NCI-H1092 treated with DMSO at 0.1 percent for 48 hours (cell line): ENCODE results near the gene KCNAB1.

ENCODE experiments used
- DNase-seq: peaks from one replicate; lab custom pipeline; 2025; lab: John Stamatoyannopoulos, UW

Gene KCNAB1

DNA sequence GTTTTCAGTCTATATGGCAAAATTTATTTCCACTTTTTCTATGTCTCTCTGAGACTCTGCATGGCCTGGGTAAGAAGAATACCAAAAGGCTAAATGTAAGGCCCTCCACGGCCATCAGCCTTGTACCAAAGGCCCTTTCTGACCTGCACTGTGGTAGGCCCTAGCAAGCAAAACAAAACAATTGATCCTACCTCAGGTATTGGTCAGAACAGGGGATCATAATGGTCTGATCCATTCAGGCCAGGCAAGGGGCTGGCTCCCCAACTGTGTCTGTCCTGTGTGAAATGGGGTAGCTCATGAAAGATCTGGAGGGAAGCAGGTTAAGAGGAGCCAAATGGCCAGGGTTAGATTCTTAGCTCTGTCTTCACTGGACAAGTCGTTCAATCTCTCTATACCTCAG lies 253.3 kb downstream of the KCNAB1 start:
- DNase-seq, result no peak

DNA sequence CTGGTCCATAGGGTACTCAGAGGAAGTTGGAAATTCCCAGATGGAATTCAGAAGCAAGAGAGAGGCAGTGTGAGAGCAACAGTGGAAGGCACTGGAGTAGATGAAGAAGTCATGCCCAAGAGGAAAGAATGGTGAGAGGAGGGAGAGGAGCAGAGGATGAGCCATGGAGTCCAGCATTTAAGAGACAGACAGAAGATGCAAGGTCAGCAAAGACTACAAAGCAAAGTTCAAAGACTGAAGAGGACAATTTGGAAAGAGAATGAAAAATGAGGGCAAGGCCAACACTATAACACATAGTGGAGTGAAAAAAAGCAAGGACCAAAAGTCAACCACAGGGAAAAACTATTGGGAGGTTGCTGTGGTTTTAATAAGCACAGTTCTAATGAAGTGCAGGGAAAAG lies 255.8 kb downstream of the KCNAB1 start:
- DNase-seq, result no peak

DNA sequence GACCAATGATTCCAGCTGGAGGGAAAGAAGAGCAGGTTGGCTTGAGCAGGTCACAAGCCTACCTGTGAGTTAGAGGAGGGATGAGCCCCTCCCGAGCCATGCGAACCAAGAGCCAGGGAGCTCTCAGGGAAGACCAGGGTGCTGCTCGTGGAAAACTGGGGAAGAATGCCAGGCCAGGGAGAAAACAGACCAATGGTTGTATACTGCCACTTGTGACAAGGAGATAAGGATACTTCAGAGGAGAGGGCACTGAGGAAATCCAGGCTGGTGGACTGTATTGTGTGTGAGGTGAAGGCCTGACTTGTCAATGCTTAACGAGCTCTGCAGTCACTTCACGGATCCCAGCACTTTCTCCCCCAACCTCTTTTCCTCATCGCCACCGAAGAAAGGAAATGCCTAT lies 256.9 kb downstream of the KCNAB1 start:
- DNase-seq, result no peak

DNA sequence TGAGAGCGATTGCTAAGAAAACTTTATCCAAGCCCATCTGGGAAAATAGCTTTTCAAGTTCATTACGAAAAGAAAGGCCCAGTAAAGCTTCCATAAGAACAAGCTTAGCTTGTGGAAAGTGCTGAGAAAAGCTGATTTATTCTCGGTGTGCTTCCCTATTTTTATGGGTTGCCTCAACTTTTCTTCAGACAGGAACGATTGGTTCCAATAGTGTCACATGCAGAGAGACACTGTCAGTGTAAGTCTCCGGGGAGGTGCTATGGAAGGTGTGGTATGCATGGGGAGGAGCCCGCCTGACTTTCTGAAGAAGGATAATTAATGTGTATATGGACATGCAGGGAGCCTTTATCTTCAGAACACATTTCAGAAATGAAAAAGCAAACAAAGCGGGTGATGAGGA lies 257.3 kb downstream of the KCNAB1 start:
- no peak for DNase-seq

DNA sequence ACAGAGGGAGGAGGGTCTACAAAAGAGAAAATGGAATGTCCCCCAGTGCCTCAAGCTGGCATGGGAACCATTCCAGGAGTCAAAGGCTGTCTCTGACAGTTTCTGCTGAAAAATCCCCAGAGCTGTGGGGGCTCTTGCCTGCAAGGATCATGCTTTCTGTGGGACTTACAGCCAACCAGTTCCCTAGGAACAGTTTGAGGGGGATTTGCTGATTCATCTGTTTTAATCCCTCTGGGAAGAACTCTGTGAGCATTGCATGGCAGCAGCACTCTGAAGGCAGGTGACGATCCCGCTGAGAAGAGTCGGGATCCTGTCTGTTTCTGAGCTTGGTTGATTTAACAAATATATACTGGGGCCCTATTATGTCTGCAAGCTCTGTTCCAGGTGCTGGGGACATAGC lies 258.5 kb downstream of the KCNAB1 start:
- no peak for DNase-seq

- DNase-seq, result no peak
Observed at GRCh38 chr3:156379327-156379726, 258.9 kb downstream of the KCNAB1 start.

- DNase-seq, result no peak
Observed at GRCh38 chr3:156381253-156381652, 260.9 kb downstream of the KCNAB1 start.

- DNase-seq, result peak; percentile 4
Observed at GRCh38 chr3:156382458-156383346, 262.3 kb downstream of the KCNAB1 start.

GRCh38 chr3:156383441-156384025 lies 263.2 kb downstream of the KCNAB1 start:
- DNase-seq, result no peak

DNA sequence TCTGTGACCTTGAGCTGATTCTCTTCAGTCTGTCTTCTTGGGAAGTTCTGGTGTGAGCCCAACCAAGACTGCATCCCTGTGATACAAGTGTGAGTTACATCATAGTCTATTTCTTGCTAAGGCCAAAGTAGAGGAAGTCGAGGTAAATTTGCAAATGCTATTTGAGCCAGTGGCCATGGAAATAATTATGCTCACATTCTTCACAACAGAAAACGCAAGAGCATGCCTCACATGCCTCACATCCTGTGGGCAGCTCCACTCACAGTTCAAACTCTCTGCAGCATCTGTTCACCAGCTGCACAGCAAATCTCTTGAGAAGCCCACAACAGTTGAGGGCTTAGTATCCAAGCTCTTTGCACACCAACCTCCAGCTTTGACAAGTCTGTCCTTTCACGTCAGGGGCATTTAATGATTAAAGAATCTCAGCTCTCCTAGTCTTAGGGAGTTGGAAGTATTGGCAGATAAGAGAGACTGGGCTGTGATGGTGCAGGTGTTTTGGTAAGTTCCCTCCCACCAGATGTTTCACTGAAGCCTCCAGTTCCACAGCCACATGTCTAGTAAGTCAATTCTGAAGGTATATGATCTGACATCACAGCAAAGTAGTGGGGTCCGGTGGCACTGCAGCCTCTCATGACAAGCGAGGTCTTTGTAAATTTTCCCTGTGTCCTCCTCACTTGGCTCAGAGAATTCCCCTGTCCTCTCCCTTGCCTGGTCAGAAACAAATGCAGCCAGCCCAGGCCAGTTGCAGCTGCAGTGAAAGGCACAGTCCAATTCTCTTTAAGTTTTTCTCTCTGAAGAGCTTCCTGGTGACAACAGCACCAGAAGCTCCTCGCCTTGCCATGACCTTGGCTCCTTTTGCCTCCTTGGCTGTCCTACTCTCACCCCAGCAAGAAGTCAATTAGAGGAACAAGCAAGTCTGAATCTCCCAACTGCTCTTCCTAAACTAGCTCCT lies 268.4 kb downstream of the KCNAB1 start:
- DNase-seq, result no peak

GRCh38 chr3:156389449-156389950 lies 269.1 kb downstream of the KCNAB1 start:
- no peak for DNase-seq

DNA sequence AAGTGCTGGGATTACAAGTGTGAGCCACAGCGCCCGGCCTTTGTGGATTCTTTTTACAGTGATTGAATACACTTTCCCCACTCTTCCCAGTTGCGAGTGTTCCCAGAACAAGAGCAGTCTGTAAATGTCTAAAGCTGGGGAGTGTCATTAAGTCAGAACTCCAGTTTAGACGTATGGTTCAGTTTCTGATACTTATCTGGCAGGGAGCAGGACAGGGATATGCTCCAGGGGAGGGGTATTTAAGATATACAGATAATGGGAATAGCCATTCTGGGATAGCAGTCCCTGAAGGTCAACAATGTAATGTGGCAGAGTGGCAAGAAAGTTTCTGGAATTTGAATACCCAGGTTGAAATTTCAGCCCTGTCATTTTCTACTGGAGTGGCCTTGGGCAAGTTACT lies 270.5 kb downstream of the KCNAB1 start:
- DNase-seq, result no peak

DNA sequence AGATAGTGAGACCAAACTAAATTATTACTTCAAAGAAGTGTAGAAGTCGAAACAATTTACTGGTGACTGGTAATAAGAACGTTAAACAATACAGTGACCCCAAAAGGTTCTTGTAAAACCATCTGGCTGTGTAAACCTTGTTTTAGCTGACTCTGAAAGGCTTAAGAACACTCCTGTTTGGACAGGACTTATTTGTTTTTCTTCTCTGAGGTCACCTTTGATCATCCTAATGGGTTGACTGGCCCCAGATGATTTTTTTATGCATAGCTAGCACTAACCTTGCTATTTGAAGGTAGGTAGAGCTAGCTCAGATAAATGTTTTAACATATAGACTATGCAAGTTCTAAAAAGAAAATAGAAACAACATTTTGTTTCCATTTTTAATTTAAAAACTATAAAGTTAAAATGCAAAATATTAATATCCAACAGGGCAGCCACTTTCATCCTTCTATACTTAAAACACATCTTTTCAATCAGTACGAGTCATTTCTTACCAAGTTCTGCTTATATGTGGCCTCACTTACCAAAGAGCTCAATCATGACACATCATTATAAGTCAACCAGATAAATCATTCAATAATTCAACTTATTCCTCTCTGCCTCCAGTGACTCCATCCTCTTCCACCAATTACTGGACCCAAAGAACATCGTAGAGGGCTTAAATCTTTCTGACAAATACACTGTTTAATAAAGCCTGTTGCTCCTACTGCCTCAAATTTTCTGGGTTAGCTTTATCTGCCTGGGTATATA lies 275.8 kb downstream of the KCNAB1 start:
- DNase-seq, result no peak

- no peak for DNase-seq
Observed at GRCh38 chr3:156396851-156397250, 276.5 kb downstream of the KCNAB1 start.

GRCh38 chr3:156397534-156397933 lies 277.2 kb downstream of the KCNAB1 start:
- DNase-seq, result no peak

DNA sequence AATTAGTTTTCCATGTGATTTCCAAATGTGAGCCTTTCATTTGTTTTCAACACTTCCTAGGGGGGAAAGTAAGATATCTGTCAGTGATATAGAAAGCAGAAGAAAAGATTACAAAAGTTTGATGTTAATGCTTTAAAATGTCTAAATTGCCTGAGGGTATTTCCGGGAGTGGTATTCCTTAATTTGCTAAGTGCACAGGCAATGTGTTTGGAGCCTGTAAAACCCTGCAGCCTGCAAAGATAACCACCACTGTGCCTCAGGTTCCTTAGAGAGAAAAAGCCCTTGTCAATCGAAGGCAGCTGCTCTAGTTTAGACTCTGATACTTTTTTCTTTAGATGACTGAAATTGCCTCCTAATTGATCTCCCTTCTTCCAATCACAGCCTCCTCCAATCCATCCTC lies 279.7 kb downstream of the KCNAB1 start:
- no peak for DNase-seq

GRCh38 chr3:156400735-156401134 lies 280.4 kb downstream of the KCNAB1 start:
- DNase-seq, result no peak

GRCh38 chr3:156404217-156404616 lies 283.8 kb downstream of the KCNAB1 start:
- no peak for DNase-seq

GRCh38 chr3:156406393-156406792 lies 286.0 kb downstream of the KCNAB1 start:
- no peak for DNase-seq

- DNase-seq, result no peak
Observed at GRCh38 chr3:156407617-156408225, 287.3 kb downstream of the KCNAB1 start.

DNA sequence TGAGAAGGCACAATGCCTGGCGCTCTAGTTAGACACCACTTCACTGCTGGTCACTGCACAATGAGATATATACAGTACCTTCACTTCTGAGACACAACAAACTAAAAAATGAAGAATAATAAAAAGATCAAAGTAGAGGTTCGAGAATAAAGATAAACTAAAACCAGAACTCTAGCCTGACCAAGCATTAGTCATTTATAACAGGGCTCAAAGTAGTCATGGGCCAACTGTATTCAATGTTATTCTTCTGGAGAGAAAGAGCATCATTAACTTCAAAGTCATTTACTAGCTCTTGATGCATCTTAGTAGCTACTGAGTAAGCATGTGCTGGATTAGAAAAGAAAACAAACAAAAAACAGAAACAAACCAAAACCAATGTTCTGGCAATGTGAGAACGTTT lies 289.3 kb downstream of the KCNAB1 start:
- no peak for DNase-seq
